ENCODE measurements around the gene TEX11. TPM values are rescaled to one million over a fixed set of nuclear protein-coding genes. Genes with fewer than 3 reads are reported as not detected.
"Not testable (repeated sequence)": the region's sequence is repeated elsewhere in the genome, so short reads cannot be mapped to it uniquely, and the experiment has no call there.

Gene TEX11
- total RNA-seq, 1 experiment from 2014 or later = 0.03 TPM

GRCh38 chrX:70515270-70515669 is 393.2 kb downstream of the TEX11 start:
- not testable (repeated sequence) for DNase-seq; H3K4me3 ChIP-seq (ENCODE audit: insufficient read depth, low read depth, low read length); H3K27me3 ChIP-seq (ENCODE audit: control insufficient read depth, insufficient read depth, low read length)

GRCh38 chrX:70509078-70509477 is 399.4 kb downstream of the TEX11 start:
- no peaks in the 10 kb centered on the region; the same call in 1 of the 2 replicates for H3K36me3 ChIP-seq (replicated peaks; ENCODE audit: control insufficient read depth, insufficient read depth, low read length)
- H3K27me3 ChIP-seq (ENCODE audit: control insufficient read depth, insufficient read depth, low read length) = no peaks in the 10 kb centered on the region
- DNase-seq = no peak
- no peak overlapping the region for H3K4me3 ChIP-seq (ENCODE audit: insufficient read depth, low read depth, low read length)

More at GRCh38 chrX:70515270-70515669, 393.2 kb downstream of the TEX11 start:
- H3K36me3 ChIP-seq (replicated peaks; ENCODE audit: control insufficient read depth, insufficient read depth, low read length) = not testable (repeated sequence)

- H3K4me3 ChIP-seq (ENCODE audit: insufficient read depth, low read depth, low read length) = no peak overlapping the region
- no peaks in the 10 kb centered on the region for H3K27me3 ChIP-seq (ENCODE audit: control insufficient read depth, insufficient read depth, low read length)
- no peaks in the 10 kb centered on the region; the same call in 1 of the 2 replicates for H3K36me3 ChIP-seq (replicated peaks; ENCODE audit: control insufficient read depth, insufficient read depth, low read length)
- DNase-seq = peak; percentile 28
Observed at GRCh38 chrX:70508296-70508911, 400.1 kb downstream of the TEX11 start.

- no peaks in the 10 kb centered on the region for H3K27me3 ChIP-seq (ENCODE audit: control insufficient read depth, insufficient read depth, low read length)
- DNase-seq = no peak
- no peak overlapping the region for H3K4me3 ChIP-seq (ENCODE audit: insufficient read depth, low read depth, low read length)
- H3K36me3 ChIP-seq (replicated peaks; ENCODE audit: control insufficient read depth, insufficient read depth, low read length) = peaks cover 12% of the 10 kb centered on the region
Observed at GRCh38 chrX:70505451-70505841, 403.1 kb downstream of the TEX11 start.

GRCh38 chrX:70504772-70505450 is 403.6 kb downstream of the TEX11 start:
- DNase-seq = no peak
- no peaks in the 10 kb centered on the region for H3K27me3 ChIP-seq (ENCODE audit: control insufficient read depth, insufficient read depth, low read length)
- H3K36me3 ChIP-seq (replicated peaks; ENCODE audit: control insufficient read depth, insufficient read depth, low read length) = peaks cover 14% of the 10 kb centered on the region
- no peak overlapping the region for H3K4me3 ChIP-seq (ENCODE audit: insufficient read depth, low read depth, low read length)

GRCh38 chrX:70500826-70501225 is 407.7 kb downstream of the TEX11 start:
- DNase-seq = no peak
- H3K36me3 ChIP-seq (replicated peaks; ENCODE audit: control insufficient read depth, insufficient read depth, low read length) = peaks cover 32% of the 10 kb centered on the region
- H3K27me3 ChIP-seq (ENCODE audit: control insufficient read depth, insufficient read depth, low read length) = no peaks in the 10 kb centered on the region
- H3K4me3 ChIP-seq (ENCODE audit: insufficient read depth, low read depth, low read length) = no peak overlapping the region

- no peak for DNase-seq
- H3K4me3 ChIP-seq (ENCODE audit: insufficient read depth, low read depth, low read length) = no peak overlapping the region
- H3K36me3 ChIP-seq (replicated peaks; ENCODE audit: control insufficient read depth, insufficient read depth, low read length) = peaks cover 49% of the 10 kb centered on the region
Observed at GRCh38 chrX:70498129-70498528, 410.4 kb downstream of the TEX11 start.

GRCh38 chrX:70497026-70497425 is 411.5 kb downstream of the TEX11 start:
- no peak for DNase-seq
- no peaks in the 10 kb centered on the region for H3K27me3 ChIP-seq (ENCODE audit: control insufficient read depth, insufficient read depth, low read length)
- H3K36me3 ChIP-seq (replicated peaks; ENCODE audit: control insufficient read depth, insufficient read depth, low read length) = peaks cover 46% of the 10 kb centered on the region
- H3K4me3 ChIP-seq (ENCODE audit: insufficient read depth, low read depth, low read length) = no peak overlapping the region

More at GRCh38 chrX:70498129-70498528, 410.4 kb downstream of the TEX11 start:
- no peaks in the 10 kb centered on the region for H3K27me3 ChIP-seq (ENCODE audit: control insufficient read depth, insufficient read depth, low read length)

GRCh38 chrX:70496491-70496890 is 412.0 kb downstream of the TEX11 start:
- no peak overlapping the region for H3K4me3 ChIP-seq (ENCODE audit: insufficient read depth, low read depth, low read length)
- H3K27me3 ChIP-seq (ENCODE audit: control insufficient read depth, insufficient read depth, low read length) = no peaks in the 10 kb centered on the region
- peaks cover 44% of the 10 kb centered on the region for H3K36me3 ChIP-seq (replicated peaks; ENCODE audit: control insufficient read depth, insufficient read depth, low read length)
- DNase-seq = no peak

GRCh38 chrX:70494441-70494840 is 414.1 kb downstream of the TEX11 start:
- Histone ChIP-seq H3K36me3 (replicated peaks; ENCODE audit: control insufficient read depth, insufficient read depth, low read length) (peaks cover 36% of the 10 kb centered on the region), H3K4me3 (ENCODE audit: insufficient read depth, low read depth, low read length) (no peak overlapping the region), H3K27me3 (ENCODE audit: control insufficient read depth, insufficient read depth, low read length) (no peaks in the 10 kb centered on the region)
- DNase-seq = no peak

- Histone ChIP-seq H3K27me3 (ENCODE audit: control insufficient read depth, insufficient read depth, low read length) (no peaks in the 10 kb centered on the region), H3K4me3 (ENCODE audit: insufficient read depth, low read depth, low read length) (no peak overlapping the region), H3K36me3 (replicated peaks; ENCODE audit: control insufficient read depth, insufficient read depth, low read length) (peaks cover 11% of the 10 kb centered on the region)
- no peak for DNase-seq
Observed at GRCh38 chrX:70488856-70489255, 419.7 kb downstream of the TEX11 start.

- Histone ChIP-seq H3K27me3 (ENCODE audit: control insufficient read depth, insufficient read depth, low read length) (no peaks in the 10 kb centered on the region), H3K36me3 (replicated peaks; ENCODE audit: control insufficient read depth, insufficient read depth, low read length) (peaks cover 2% of the 10 kb centered on the region), H3K4me3 (ENCODE audit: insufficient read depth, low read depth, low read length) (no peak overlapping the region)
- DNase-seq = no peak
Observed at GRCh38 chrX:70485466-70485865, 423.0 kb downstream of the TEX11 start.

GRCh38 chrX:70482300-70482699 is 426.2 kb downstream of the TEX11 start:
- no peaks in the 10 kb centered on the region for H3K27me3 ChIP-seq (ENCODE audit: control insufficient read depth, insufficient read depth, low read length)
- H3K4me3 ChIP-seq (ENCODE audit: insufficient read depth, low read depth, low read length) = no peak overlapping the region
- peaks cover 2% of the 10 kb centered on the region for H3K36me3 ChIP-seq (replicated peaks; ENCODE audit: control insufficient read depth, insufficient read depth, low read length)
- DNase-seq = no peak

- H3K27me3 ChIP-seq (ENCODE audit: control insufficient read depth, insufficient read depth, low read length) = no peaks in the 10 kb centered on the region
- no peak for DNase-seq
- peaks cover 2% of the 10 kb centered on the region for H3K36me3 ChIP-seq (replicated peaks; ENCODE audit: control insufficient read depth, insufficient read depth, low read length)
- no peak overlapping the region for H3K4me3 ChIP-seq (ENCODE audit: insufficient read depth, low read depth, low read length)
Observed at GRCh38 chrX:70481471-70482270, 426.8 kb downstream of the TEX11 start.

- Histone ChIP-seq H3K27me3 (ENCODE audit: control insufficient read depth, insufficient read depth, low read length) (no peaks in the 10 kb centered on the region), H3K4me3 (ENCODE audit: insufficient read depth, low read depth, low read length) (no peak overlapping the region), H3K36me3 (replicated peaks; ENCODE audit: control insufficient read depth, insufficient read depth, low read length) (peaks cover 2% of the 10 kb centered on the region)
- DNase-seq = no peak
Observed at GRCh38 chrX:70480660-70481018, 427.9 kb downstream of the TEX11 start.

All from H7 (cell line).